Glutamatergic neuron (in vitro differentiated cells): ENCODE measurements around the gene GPD2. TPM values are rescaled to one million over a fixed set of nuclear protein-coding genes. Genes with fewer than 3 reads are reported as not detected.

Source experiments
- DNase-seq: peaks from one replicate; pipeline ENCODE4 v3.0.0; 2022
- H3K27ac Mint-ChIP-seq: one replicate; pipeline ENCODE4 v1.8.0; 2020; ENCODE audit warnings: mild to moderate bottlenecking, mixed read lengths, inconsistent platforms; ENCODE audit not compliant: unreplicated experiment
- H3K27me3 Mint-ChIP-seq: one replicate; pipeline ENCODE4 v1.8.0; 2020; ENCODE audit warnings: mild to moderate bottlenecking, moderate library complexity, mixed read lengths, inconsistent platforms; ENCODE audit not compliant: unreplicated experiment
- H3K36me3 Mint-ChIP-seq: one replicate; pipeline ENCODE4 v1.8.0; 2020; ENCODE audit warnings: mild to moderate bottlenecking, mixed read lengths, inconsistent platforms; ENCODE audit not compliant: unreplicated experiment
- H3K4me1 Mint-ChIP-seq: one replicate; pipeline ENCODE4 v1.8.0; 2020; ENCODE audit warnings: mild to moderate bottlenecking, low read depth, mixed read lengths, inconsistent platforms; ENCODE audit not compliant: unreplicated experiment
- H3K4me3 Mint-ChIP-seq: one replicate; pipeline ENCODE4 v1.8.0; 2020; ENCODE audit warnings: mild to moderate bottlenecking, mixed read lengths, inconsistent platforms; ENCODE audit not compliant: unreplicated experiment
- H3K9me3 Mint-ChIP-seq: one replicate; pipeline ENCODE4 v1.8.0; 2020; ENCODE audit warnings: mild to moderate bottlenecking, moderate library complexity, mixed read lengths, inconsistent platforms; ENCODE audit not compliant: unreplicated experiment
- total RNA-seq: library from RNA; stranded (reverse); fragmentation: NEBNext Ultra II Directional; extraction: Animal tissue kit (Norgen Biotek cat#: 25700); gene quantifications from one replicate; pipeline ENCODE4 v1.2.1, GENCODE V29; 2021; ENCODE audit not compliant: unreplicated experiment
- TF ChIP-seq, protein P1 (sequence below): fragments of 200-600 bp; sonication (generic); IDR thresholded peaks from one replicate; pipeline ENCODE4 v1.5.0; 2021; ENCODE audit not compliant: partially characterized antibody, unreplicated experiment

The GPD2 gene
- total RNA-seq, 1 donor from 2014 or later: 26.2 TPM

DNA sequence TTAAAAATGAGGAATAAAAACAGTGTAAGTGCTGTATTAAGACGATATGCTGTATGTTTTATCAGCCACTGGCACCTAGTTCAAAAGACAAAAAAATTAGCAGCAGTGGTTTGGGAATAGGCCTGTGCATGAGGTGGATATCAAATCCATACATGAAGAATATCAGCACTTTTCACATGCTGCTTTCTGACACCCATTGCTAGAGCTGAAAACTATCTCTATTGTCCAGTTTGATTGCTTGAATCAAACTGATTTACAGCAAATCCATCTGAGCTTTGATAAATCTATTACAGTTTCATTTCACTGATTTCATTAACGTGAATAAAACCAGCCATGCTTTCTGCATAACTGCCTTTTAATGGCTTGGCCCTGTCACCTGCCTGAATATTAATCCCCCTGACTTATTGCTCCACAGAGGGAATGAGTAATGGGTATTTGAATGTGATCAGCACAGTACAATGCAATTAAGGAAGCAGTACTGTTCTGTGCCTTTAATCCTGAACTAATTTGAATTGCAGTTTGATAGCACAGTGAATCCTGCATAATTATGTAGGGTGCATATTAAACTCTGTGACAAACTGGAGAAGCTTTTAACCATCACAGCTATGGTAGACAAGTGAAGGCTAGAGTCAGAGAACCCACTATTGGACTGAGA, 154.0 kb downstream of the GPD2 start:
- no peak for DNase-seq
- H3K4me3 Mint-ChIP-seq: no peak overlapping the region
- H3K36me3 Mint-ChIP-seq: no peaks in the 10 kb centered on the region
- H3K27ac Mint-ChIP-seq: no peak overlapping the region
- peaks cover 9% of the 10 kb centered on the region for H3K4me1 Mint-ChIP-seq
- TF ChIP-seq, protein P1, sequence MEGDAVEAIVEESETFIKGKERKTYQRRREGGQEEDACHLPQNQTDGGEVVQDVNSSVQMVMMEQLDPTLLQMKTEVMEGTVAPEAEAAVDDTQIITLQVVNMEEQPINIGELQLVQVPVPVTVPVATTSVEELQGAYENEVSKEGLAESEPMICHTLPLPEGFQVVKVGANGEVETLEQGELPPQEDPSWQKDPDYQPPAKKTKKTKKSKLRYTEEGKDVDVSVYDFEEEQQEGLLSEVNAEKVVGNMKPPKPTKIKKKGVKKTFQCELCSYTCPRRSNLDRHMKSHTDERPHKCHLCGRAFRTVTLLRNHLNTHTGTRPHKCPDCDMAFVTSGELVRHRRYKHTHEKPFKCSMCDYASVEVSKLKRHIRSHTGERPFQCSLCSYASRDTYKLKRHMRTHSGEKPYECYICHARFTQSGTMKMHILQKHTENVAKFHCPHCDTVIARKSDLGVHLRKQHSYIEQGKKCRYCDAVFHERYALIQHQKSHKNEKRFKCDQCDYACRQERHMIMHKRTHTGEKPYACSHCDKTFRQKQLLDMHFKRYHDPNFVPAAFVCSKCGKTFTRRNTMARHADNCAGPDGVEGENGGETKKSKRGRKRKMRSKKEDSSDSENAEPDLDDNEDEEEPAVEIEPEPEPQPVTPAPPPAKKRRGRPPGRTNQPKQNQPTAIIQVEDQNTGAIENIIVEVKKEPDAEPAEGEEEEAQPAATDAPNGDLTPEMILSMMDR: no peak
- peaks cover 5% of the 10 kb centered on the region for H3K27me3 Mint-ChIP-seq
- H3K9me3 Mint-ChIP-seq: no peaks in the 10 kb centered on the region

DNA sequence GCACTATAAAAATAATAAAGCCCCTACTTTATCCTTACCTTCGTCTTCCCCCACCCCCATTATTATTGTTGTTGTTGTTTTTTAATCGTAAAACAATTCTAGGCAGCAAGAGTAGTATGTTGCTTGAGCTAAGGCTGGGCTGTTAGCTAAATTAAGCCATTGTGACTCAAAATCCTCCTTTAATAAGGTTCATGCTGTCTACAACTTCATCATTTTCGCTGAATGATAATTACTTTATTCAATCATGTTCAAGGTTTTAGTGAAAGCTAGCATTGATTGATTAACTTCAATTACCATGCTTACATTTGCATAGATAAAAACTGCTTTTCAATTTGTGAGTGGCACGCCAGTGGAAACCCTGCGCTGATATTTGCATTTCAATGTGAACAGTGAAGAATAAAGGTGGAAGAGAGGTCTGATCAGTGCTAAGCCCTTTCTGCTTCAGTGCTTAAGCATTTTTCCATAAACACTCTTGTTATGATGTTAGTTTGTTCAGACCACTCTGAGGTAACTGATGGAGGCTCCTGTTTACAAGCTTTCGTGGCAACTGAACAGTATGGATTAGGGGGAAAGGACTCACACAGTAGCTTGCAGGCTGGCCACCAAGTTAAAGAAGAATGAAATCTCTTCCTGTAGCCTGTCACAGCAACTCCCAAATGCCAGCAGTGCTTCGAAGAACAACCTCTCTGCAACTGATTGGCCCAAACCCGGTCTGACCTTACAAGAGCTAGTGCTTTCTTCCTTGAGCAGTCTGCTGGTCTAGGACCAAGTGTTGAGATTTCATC, 156.8 kb downstream of the GPD2 start:
- peaks cover 5% of the 10 kb centered on the region for H3K27me3 Mint-ChIP-seq
- H3K4me3 Mint-ChIP-seq: no peak overlapping the region
- no peak for DNase-seq
- peaks cover 9% of the 10 kb centered on the region for H3K4me1 Mint-ChIP-seq
- TF ChIP-seq, protein P1: no peak
- H3K36me3 Mint-ChIP-seq: no peaks in the 10 kb centered on the region
- H3K27ac Mint-ChIP-seq: no peak overlapping the region
- no peaks in the 10 kb centered on the region for H3K9me3 Mint-ChIP-seq

- no peak overlapping the region for H3K27ac Mint-ChIP-seq
- no peaks in the 10 kb centered on the region for H3K36me3 Mint-ChIP-seq
- no peaks in the 10 kb centered on the region for H3K9me3 Mint-ChIP-seq
- DNase-seq: no peak
- H3K4me3 Mint-ChIP-seq: no peak overlapping the region
- peaks cover 5% of the 10 kb centered on the region for H3K27me3 Mint-ChIP-seq
- H3K4me1 Mint-ChIP-seq: peaks cover 9% of the 10 kb centered on the region
- TF ChIP-seq, protein P1: no peak
These were observed 157.4 kb downstream of the GPD2 start for GRCh38 chr2:156593594-156593921.

GRCh38 chr2:156598563-156598962, 162.4 kb downstream of the GPD2 start:
- peaks cover 3% of the 10 kb centered on the region for H3K27me3 Mint-ChIP-seq
- no peak for DNase-seq
- no peak overlapping the region for H3K4me3 Mint-ChIP-seq

More at GRCh38 chr2:156598563-156598962, 162.4 kb downstream of the GPD2 start:
- no peaks in the 10 kb centered on the region for H3K36me3 Mint-ChIP-seq
- H3K27ac Mint-ChIP-seq: no peak overlapping the region
- TF ChIP-seq, protein P1: no peak
- no peaks in the 10 kb centered on the region for H3K9me3 Mint-ChIP-seq
- no peaks in the 10 kb centered on the region for H3K4me1 Mint-ChIP-seq
